ENCODE results near the gene GRAP.
A peak's percentile ranks its signal among the peaks of the same experiment; 100 is the strongest.

The GRAP gene

GRCh38 chr17:19017804-19018599 lies 28.8 kb downstream of the GRAP start:
- DNase-seq, result no peak

DNA sequence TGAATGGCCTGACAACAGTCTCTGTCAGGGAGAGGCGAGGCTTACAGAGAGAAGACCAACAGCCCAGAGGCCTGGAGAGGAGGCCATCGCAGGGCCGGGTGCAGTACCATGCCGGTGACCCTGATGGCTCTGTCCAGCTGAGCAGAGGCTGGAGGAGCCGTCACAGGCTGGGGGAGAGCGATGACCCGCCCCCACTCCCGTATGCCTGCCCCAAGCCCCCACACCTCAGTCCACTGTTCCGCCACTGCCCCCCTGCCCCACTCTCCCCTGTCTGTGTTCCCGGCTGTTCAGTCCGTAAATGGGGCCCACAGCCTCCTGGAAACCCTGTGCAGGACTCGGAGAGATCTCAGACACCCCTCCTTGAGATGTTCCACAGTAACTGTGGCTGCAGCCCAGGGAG lies 29.4 kb downstream of the GRAP start:
- no peak for DNase-seq

DNA sequence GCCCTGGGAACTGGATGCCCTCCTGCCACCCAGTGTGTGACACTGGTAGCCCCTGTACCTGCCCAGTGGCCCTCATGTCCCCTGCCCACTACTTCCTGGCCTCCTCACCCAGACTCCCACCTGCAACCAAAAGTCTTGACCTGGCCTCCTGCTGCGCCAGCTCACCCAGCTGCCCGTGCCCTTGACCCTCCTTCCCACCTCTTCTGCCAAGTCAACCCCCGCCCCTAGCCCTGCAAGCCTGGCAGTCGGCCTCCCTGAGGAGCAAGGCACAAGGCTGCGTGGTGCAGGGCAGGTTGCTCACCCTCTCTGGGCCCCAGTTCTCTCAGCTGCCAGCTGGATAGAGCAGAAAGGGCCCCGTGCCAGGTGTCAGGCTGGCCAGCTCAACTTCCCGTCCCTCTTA lies 29.9 kb downstream of the GRAP start:
- no peak for DNase-seq

DNA sequence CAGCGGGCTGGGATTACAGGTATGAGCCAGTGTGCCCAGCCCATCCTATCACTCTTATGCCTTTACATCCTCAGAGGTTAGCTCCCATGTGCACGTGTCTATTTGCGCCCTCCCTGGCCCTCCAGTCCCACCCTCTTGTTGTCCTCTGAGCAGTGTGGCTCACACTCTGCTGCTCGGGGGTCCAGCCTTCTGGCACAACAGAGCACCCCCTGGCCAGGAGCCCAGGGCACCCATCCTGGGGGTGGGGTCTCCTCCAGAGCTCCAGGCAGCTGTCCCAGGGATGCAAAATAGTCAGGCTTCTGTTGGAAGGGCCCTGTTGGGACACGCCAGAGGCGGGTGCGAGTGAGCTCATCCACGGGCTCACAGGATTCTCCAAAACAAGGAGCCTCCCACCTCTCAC lies 30.5 kb downstream of the GRAP start:
- DNase-seq, result no peak

DNA sequence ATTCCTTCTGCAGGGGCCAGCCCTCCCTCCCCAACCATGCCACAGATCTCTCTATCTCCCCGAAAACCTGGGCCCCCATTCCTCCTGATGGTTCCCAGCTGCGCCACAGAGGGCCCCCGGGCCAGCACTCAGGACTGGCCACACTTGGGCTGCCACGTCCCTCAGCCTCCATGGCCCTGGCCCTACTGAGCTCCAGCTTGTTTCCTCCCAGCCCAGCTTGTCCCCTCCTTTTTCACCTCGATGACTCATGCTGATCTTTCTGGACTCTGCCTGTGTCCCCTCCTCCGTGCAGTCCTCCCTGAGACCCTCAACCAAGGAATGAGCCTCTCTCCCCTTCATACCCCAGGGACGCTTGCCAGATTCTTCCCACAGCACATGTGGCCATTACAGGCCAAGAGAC lies 31.3 kb downstream of the GRAP start:
- no peak for DNase-seq

DNA sequence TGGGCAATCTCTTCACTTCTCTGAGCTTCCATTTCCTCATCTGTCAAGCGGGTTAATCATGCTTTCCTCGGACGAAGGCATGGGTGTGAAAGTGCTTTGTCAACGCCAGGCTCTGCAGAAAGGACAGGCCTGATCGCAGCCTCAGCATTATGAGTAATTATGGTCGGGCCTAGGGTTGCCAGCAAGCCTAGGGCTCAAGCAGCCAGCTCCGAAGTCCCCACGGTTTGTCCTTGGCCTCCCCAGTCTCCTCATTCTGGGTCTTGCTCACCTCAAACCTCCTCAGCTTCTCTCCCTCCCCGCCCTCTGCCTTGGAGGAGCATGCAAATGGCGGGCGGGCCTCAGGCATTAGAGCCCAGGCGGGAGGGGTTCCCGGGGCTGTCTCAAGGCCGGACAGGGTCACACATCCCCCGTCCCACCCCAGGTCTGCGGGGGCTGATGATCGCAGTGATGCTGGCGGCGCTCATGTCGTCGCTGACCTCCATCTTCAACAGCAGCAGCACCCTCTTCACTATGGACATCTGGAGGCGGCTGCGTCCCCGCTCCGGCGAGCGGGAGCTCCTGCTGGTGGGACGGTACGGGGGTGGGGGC lies 32.0 kb downstream of the GRAP start:
- DNase-seq, result no peak

GRCh38 chr17:19013806-19014627 lies 32.7 kb downstream of the GRAP start:
- DNase-seq, result no peak

- DNase-seq, result no peak
Measured at GRCh38 chr17:19013226-19013625, 33.5 kb downstream of the GRAP start.

- no peak for DNase-seq
Measured at GRCh38 chr17:19012171-19013080, 34.3 kb downstream of the GRAP start.

GRCh38 chr17:19011581-19011980 lies 35.2 kb downstream of the GRAP start:
- DNase-seq, result no peak

DNA sequence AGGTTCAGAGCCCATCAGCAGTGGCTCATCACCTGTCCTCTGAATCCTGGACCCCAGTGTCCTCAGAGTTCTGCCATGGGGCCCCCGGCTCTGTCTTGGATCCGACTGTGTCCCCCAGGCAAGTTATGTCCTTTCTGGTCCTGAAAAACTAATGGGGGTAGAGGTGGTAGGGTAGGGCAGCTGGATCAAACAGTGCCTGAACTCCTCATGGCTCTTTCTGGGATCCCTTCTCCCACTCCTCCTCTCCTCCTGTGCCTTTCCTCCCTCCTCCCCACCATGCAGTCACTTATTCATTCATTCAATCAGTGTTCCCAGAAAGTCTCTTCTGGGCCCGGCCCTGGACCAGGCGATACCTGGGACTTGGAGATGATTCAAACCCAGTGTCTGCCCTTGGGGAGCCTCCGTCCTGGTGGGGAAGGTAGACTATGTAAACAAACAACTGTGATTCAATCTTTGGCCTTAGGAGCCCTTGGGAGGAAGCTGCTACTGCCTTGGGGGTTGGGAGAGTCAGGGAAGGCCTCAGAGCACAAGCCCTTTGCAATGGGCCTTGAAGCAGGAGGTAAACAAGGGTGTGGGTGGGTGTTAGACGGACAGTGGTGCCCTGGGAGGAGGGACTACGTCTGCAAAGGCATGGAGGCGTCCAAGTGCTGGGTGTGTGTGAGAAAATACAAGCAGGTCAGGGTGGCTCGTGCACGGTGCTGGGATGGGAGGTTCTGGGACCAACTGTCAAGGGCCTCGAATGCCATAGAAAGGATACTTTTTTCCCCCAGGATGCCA lies 35.8 kb downstream of the GRAP start:
- DNase-seq, result no peak

GRCh38 chr17:19009970-19010369 lies 36.8 kb downstream of the GRAP start:
- DNase-seq, result no peak

GRCh38 chr17:19006698-19007097 lies 40.1 kb downstream of the GRAP start:
- no peak for DNase-seq

- DNase-seq, result no peak
Measured at GRCh38 chr17:19005789-19006430, 40.8 kb downstream of the GRAP start.

DNA sequence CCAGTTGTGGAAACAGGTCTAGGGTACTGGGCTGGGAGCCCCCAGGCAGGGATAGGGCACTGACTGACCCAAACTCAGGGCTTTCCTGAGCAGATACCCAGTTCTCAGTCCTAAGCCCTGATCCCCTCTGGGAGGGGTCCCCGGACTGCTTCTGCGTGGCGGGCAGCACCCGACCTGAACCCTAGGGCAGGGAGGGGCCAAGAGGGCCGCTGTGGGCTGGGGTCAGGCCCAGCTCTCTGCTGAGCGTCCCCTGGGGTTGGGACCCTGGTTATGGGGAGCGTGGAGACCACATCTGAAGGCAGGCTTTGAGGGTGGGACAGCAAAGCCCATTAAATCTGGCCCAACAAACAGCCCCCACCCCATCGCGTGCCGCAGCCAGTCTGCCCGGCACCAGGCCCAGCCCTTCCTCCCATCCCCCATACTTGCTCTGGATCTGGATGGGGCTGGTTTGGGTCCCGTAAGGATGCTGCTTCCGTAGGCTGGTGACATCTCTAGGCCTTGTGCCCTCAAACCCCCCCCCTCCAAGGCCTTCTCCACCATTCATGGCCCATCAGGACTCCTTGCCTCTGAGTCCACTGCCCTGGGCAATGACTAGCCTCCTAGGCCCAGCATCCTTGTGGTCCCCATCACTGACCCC lies 41.5 kb downstream of the GRAP start:
- DNase-seq, result no peak

GRCh38 chr17:19004421-19005136 lies 42.2 kb downstream of the GRAP start, which contains the start of gene FAM83G:
Gene FAM83G (minus strand): TSS chr17:19004764. CDS start chr17:19004041, 723 bp downstream.
- peak; percentile 93 for DNase-seq

DNA sequence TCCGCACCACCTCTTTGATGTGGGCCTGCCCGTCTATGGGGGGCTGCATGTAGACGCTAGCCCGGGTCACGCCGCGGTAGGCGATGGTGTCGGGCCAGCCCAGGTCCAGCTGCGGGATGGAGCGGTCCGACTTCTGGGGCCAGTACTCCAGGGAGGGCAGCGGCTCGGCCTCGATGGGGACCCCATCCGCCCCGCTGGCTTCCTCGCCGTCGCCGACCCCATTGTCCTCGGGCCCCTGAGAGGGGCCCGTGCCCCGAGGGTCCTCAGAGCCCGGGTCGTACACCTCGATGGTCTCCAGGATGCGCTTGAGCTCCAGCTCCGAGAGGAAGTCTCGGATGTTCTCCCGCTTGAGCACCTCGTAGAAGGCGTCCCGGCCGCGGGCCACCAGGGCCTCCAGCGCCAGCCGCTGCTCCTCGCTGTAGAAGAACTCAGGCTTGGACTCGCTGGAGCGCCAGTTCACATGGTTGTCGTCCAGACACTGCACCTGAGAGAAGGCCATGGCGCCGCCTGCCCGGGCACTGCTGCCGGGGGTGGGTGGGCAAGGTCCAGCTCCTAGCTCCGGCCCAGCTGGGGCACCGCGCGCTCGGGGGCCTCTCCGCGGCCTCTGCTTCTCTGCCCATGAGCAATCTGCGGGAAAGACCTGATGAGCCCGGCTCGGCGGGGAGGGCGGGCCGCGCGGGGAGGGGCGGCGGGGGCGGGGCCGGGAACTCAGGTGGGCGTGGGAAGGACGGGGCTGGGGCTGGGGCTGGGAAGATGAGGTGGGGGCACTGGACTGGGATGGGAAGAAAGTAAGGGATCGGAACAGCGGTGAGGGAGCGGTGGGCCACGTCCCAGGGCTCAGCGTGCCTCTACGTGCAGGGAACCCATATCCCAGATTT lies 43.0 kb downstream of the GRAP start:
- DNase-seq, result peak; percentile 58

DNA sequence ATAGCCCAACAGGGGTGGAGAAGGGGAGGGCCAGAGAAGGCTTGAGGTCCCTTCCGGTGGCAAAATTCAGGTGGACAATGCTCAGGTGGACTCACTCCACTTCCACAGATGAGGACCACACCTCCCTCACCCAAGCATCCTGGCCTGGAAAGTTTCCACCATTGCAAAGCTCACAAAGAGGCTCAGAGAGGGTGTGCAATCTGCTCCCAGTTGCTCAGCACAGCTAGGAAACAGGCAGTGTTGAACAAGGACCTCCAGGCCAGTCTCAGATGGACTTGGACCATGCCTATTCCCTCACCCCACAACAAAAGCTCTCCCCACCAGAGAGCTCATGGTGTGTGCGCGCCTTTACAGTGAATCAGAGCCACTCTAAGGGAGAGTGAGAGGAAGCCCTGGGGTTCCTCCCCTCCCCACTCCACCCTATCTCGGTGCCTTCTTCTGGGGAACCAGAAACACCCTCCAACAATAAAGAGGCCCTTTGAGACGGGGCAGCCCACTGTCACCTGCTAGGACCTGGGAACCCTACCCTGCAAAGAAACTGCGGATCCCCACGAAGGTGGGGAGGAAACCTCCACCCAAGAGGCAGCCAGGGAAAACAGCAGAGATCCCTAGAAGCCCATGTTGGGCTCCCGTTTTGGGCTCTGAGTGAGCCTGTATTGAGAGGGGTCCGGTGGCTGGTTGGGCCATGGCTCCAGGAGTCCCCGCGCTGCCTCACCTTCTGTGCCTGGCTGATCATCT lies 43.8 kb downstream of the GRAP start:
- DNase-seq, result no peak

Data from activated naive CD4-positive, alpha-beta T cell treated with Interleukin-2 at 50 U/mL for 16 hours (primary cell).